ENCODE data around the gene GPT2. TPM values are rescaled to one million over a fixed set of nuclear protein-coding genes. Genes with fewer than 3 reads are reported as not detected.

The GPT2 gene
- total RNA-seq, 6 experiments from 2014 or later: 30.8 to 163 (median 92.0) TPM

DNA sequence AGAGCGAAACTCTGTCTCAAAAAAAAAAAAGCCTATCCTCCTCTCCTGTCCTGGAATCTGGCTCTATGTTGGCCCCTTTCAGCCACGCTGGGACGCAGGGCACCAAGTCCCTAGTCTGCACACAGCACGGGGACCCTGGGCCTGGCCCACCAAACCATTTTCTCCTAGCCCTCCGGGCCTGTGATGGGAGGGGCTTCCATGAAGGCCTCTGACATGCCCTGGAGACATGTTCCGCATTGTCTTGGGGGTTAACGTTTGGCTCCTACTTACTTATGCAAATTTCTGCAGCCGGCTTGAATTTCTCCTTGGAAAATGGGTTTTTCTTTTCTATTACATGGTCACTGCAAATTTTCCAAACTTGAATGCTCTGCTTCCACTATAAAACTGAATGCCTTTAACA lies 12.6 kb upstream of the GPT2 start:
- no peak overlapping the region for H3K27ac ChIP-seq
- H3K36me3 ChIP-seq: no peaks in the 10 kb centered on the region
- intact Hi-C loops (cut with DNase I): no loop called here
- H3K9me3 ChIP-seq: no peaks in the 10 kb centered on the region
- TF ChIP-seq, protein P1, sequence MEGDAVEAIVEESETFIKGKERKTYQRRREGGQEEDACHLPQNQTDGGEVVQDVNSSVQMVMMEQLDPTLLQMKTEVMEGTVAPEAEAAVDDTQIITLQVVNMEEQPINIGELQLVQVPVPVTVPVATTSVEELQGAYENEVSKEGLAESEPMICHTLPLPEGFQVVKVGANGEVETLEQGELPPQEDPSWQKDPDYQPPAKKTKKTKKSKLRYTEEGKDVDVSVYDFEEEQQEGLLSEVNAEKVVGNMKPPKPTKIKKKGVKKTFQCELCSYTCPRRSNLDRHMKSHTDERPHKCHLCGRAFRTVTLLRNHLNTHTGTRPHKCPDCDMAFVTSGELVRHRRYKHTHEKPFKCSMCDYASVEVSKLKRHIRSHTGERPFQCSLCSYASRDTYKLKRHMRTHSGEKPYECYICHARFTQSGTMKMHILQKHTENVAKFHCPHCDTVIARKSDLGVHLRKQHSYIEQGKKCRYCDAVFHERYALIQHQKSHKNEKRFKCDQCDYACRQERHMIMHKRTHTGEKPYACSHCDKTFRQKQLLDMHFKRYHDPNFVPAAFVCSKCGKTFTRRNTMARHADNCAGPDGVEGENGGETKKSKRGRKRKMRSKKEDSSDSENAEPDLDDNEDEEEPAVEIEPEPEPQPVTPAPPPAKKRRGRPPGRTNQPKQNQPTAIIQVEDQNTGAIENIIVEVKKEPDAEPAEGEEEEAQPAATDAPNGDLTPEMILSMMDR (IDR thresholded peaks at IDR 0.05): no peak
- TF ChIP-seq POLR2A (IDR thresholded peaks at IDR 0.05): no peak
- DNase-seq (no peak), ATAC-seq (no peak)
- WGBS (ENCODE audit: insufficient coverage, low coverage, low lambda C conversion rate, missing lambda C conversion rate): 61% methylated on average over 2 of the region's 8 CpGs
- H3K27me3 ChIP-seq: no peaks in the 10 kb centered on the region
- H3K4me1 ChIP-seq: peaks cover 0 to 28% (median 10%) of the 10 kb centered on the region in 4 donors
- H3K4me3 ChIP-seq: no peak overlapping the region

DNA sequence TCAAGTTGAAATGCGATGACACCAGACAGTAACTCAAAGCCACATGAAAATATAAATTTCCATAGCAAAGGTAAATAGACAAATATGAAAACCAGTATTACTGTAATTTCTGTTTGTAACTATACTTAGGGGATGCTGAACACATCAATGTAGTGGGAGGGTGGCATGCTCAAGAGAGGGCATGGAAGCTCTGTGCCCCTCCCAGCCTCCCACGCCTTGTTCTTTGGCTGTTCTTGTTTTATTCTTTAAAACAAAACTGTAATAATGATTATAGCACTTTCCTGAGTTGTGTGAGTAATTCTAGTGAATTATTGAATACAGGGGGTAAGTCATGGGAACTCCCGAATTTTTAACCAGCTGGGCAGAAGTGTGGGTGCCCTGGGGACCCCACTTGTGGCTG lies 11.0 kb upstream of the GPT2 start:
- intact Hi-C loops (cut with DNase I): no loop called here

DNA sequence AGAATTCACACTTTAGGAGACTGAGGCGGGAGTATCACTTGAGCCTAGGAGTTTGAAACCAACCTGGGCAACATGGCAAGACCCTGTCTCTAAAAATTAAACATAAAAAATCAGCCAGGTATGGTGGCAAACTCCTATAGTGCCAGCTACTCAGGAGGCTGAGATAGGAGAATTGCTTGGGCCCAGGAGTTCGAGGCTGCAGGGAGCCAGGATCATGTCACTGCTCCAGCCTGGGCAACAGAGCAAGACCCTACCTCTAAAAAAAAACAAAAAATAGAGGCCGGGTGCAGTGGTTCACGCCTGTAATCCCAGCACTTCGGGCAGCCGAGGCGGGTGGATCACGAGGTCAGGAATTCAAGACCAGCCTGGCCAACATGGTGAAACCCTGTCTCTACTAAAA lies 8.9 kb upstream of the GPT2 start:
- intact Hi-C loops (cut with DNase I): no loop called here

More for the DNA sequence above, 11.0 kb upstream of the GPT2 start:
- no peak for ATAC-seq
- 100% methylated on average over 2 of the region's 3 CpGs for WGBS (ENCODE audit: insufficient coverage, low coverage, low lambda C conversion rate, missing lambda C conversion rate)
- Histone ChIP-seq H3K27me3 (no peaks in the 10 kb centered on the region), H3K36me3 (no peaks in the 10 kb centered on the region), H3K27ac (no peak overlapping the region), H3K4me1 (peaks cover 0 to 31% (median 15%) of the 10 kb centered on the region in 4 donors), H3K9me3 (no peaks in the 10 kb centered on the region), H3K4me3 (no peak overlapping the region)
- DNase-seq: no peak
- TF ChIP-seq POLR2A (IDR thresholded peaks at IDR 0.05): no peak
- TF ChIP-seq, protein P1 (IDR thresholded peaks at IDR 0.05): no peak

DNA sequence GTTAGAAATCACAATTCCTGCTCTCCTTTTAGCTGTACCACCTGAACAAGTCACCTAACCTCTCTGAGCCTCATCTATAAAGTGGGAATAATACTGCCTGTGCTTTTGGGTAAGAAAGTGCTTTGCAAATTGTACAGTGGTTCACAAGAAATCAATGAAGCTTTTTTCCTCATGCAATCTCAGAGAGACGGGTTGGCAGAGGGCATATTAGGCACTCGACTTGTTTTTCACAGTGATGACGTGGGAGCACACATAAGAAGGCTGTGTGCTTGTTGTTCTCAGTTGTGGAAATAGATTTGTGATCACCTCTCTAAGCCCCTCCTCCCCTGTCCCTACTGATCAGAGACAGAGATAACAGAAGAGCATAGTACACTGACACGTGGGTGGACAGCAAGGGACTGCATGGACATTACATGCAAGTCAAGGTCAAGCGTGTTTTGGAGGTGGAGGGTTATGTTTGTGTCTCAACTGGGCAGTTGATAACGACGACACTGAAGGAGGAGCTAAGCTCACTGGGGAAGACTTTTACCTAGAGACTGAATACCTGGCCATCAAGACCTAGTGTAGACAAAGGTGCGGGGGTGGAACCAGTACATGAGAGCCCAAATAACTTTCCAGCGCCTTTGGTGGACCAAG lies 1.7 kb upstream of the GPT2 start:
- peak; percentile 30 to 63 (median 48) for ATAC-seq
- DNase-seq: peak in 1 of 3 donors; percentile 83
- Histone ChIP-seq H3K36me3 (no peaks in the 10 kb centered on the region), H3K27ac (peak overlapping the region; percentile 78 to 96 (median 94)), H3K4me3 (peak overlapping the region in 1 of 3 donors; percentile 99), H3K27me3 (no peaks in the 10 kb centered on the region), H3K4me1 (peaks cover 0 to 30% (median 5%) of the 10 kb centered on the region in 4 donors), H3K9me3 (no peaks in the 10 kb centered on the region)
- TF ChIP-seq, protein P1 (IDR thresholded peaks at IDR 0.05): no peak
- peak; percentile 68 for TF ChIP-seq POLR2A (IDR thresholded peaks at IDR 0.05)
- intact Hi-C loops (cut with DNase I): no loop called here
- WGBS (ENCODE audit: insufficient coverage, low coverage, low lambda C conversion rate, missing lambda C conversion rate): 22% methylated on average over 8 of the region's 9 CpGs

More for the DNA sequence above, 8.9 kb upstream of the GPT2 start:
- no peak for TF ChIP-seq POLR2A (IDR thresholded peaks at IDR 0.05)
- TF ChIP-seq, protein P1 (IDR thresholded peaks at IDR 0.05): no peak
- Histone ChIP-seq H3K27me3 (no peaks in the 10 kb centered on the region), H3K4me3 (no peak overlapping the region), H3K36me3 (no peaks in the 10 kb centered on the region), H3K9me3 (no peaks in the 10 kb centered on the region), H3K4me1 (peaks cover 0 to 22% (median 11%) of the 10 kb centered on the region in 4 donors), H3K27ac (peak overlapping the region in 2 of 3 donors; percentile 89 to 93)
- 94% methylated on average over 8 of the region's 8 CpGs for WGBS (ENCODE audit: insufficient coverage, low coverage, low lambda C conversion rate, missing lambda C conversion rate)
- no peak for ATAC-seq
- no peak for DNase-seq

Measured in right lobe of liver (tissue), 6 donors.